Astrocyte (in vitro differentiated cells and primary cell): ENCODE data around the gene ATXN1. TPM values are rescaled to one million over a fixed set of nuclear protein-coding genes. Genes with fewer than 3 reads are reported as not detected.

ENCODE experiments used
- DNase-seq: peaks from one replicate; pipeline ENCODE4 v3.0.0-alpha.2; 2010; ENCODE audit warnings: low read depth
- FAIRE-seq: peaks from 2 replicates; lab custom pipeline; 2011; peaks lifted over from hg19 to GRCh38; lab: Jason Lieb, UNC
- H2AFZ ChIP-seq: 2 replicates; pipeline ENCODE4 v1.6.0; 2012; ENCODE audit warnings: low read depth, low read length, inconsistent platforms
- H3K27ac ChIP-seq: 2 replicates; pipeline ENCODE4 v1.5.1; 2011; ENCODE audit warnings: low read depth, low read length, inconsistent platforms
- H3K27me3 ChIP-seq: 2 replicates; pipeline ENCODE4 v1.6.0; 2011; ENCODE audit warnings: low read length, inconsistent platforms; ENCODE audit not compliant: insufficient read depth
- H3K36me3 ChIP-seq: 2 replicates; pipeline ENCODE4 v1.5.1; 2011; ENCODE audit warnings: low read length, inconsistent platforms; ENCODE audit not compliant: insufficient read depth
- H3K4me1 ChIP-seq: 2 replicates; pipeline ENCODE4 v1.5.1; 2011; ENCODE audit warnings: low read length, inconsistent platforms; ENCODE audit not compliant: insufficient read depth
- H3K4me2 ChIP-seq: 2 replicates; pipeline ENCODE4 v1.6.0; 2012; ENCODE audit warnings: low read length, inconsistent platforms
- H3K4me3 ChIP-seq: 2 replicates; pipeline ENCODE4 v1.5.1; 2011; ENCODE audit warnings: low read depth, mild to moderate bottlenecking, low read length, inconsistent platforms; ENCODE audit not compliant: insufficient read depth
- H3K79me2 ChIP-seq: 2 replicates; pipeline ENCODE4 v1.6.0; 2012; ENCODE audit warnings: mild to moderate bottlenecking, low read length, inconsistent platforms; ENCODE audit not compliant: insufficient read depth
- H3K9ac ChIP-seq: 2 replicates; pipeline ENCODE4 v1.6.0; 2012; ENCODE audit warnings: mild to moderate bottlenecking, low read length, inconsistent platforms
- H3K9me3 ChIP-seq: 2 replicates; pipeline ENCODE4 v1.5.1; 2012; ENCODE audit warnings: low read depth, mild to moderate bottlenecking, low read length, inconsistent platforms; ENCODE audit not compliant: insufficient read depth
- H4K20me1 ChIP-seq: 2 replicates; pipeline ENCODE4 v1.6.0; 2012; ENCODE audit warnings: low read length, inconsistent platforms; ENCODE audit not compliant: insufficient read depth
- H3K27ac Mint-ChIP-seq: one replicate; pipeline ENCODE4 v1.8.0; 2021; ENCODE audit warnings: mild to moderate bottlenecking, mixed read lengths; ENCODE audit not compliant: unreplicated experiment
- H3K27me3 Mint-ChIP-seq: one replicate; pipeline ENCODE4 v1.8.0; 2021; ENCODE audit warnings: low read depth, mixed read lengths; ENCODE audit not compliant: unreplicated experiment
- H3K36me3 Mint-ChIP-seq: one replicate; pipeline ENCODE4 v1.8.0; 2021; ENCODE audit warnings: low read depth, mixed read lengths; ENCODE audit not compliant: unreplicated experiment
- H3K4me1 Mint-ChIP-seq: one replicate; pipeline ENCODE4 v1.8.0; 2021; ENCODE audit warnings: low read depth, mixed read lengths; ENCODE audit not compliant: unreplicated experiment
- H3K4me3 Mint-ChIP-seq: one replicate; pipeline ENCODE4 v1.8.0; 2021; ENCODE audit warnings: mild to moderate bottlenecking, moderate library complexity, mixed read lengths; ENCODE audit not compliant: unreplicated experiment
- H3K9me3 Mint-ChIP-seq: one replicate; pipeline ENCODE4 v1.8.0; 2021; ENCODE audit warnings: mild to moderate bottlenecking, mixed read lengths; ENCODE audit not compliant: unreplicated experiment
- EZH2 ChIP-seq: IDR thresholded peaks from 2 replicates; pipeline ENCODE4 v1.6.1; 2012; ENCODE audit warnings: mild to moderate bottlenecking, low read length, inconsistent platforms; ENCODE audit not compliant: insufficient read depth
- total RNA-seq: library from RNA; stranded (reverse); gene quantifications from 2 replicates; pipeline ENCODE4 v1.2.1, GENCODE V29; 2021
- TF ChIP-seq, protein P1 (sequence below): IDR thresholded peaks from 2 replicates; pipeline ENCODE4 v1.5.1; 2011; ENCODE audit warnings: low read depth, mild to moderate bottlenecking, inconsistent platforms, low read length, moderate library complexity; ENCODE audit not compliant: insufficient read depth

ATXN1 gene
- total RNA-seq, 1 donor from 2014 or later: 70.9 TPM

DNA sequence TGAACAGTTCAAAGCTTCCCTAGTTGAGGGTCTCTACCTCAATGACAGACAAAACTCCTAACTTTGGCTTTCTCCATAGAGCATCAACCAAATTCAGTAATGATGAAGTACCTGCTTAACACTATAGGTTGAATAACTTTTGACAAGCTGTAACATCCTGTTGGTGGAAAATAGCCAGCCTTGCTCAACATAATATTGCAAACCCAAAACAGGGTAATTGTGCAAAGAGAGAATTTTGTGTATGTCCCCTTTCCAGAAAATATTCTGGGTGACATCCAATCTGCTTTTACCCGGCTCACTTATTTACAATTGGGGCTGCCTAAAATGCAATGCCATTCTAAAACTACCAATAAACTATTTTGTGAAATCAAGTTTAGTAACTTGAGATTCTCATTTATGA is 72.8 kb downstream of the ATXN1 start:
- H3K27ac Mint-ChIP-seq: peak overlapping the region; percentile 66

DNA sequence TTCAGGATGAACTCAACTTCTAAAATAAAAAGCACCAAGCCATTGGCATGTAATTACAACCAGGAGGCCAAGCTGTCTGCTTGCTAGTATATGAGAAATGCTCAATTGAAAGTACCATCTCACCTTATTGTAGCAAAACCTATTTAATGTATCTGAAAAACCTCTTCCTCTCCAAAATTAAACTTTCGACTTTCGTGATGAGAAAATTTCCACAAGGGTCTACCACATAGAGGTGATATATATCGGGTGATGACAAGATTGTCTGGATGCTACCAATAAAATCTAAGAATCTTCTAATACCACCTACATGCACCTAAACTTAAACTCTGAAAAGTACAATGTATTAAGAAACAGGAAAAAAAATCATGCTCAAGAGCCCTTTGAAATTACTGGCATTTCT is 74.2 kb downstream of the ATXN1 start:
- Histone ChIP-seq H2AFZ (no peak overlapping the region), H3K9ac (peak overlapping the region; percentile 6), H3K27me3 (no peaks in the 10 kb centered on the region), H3K4me1 (peaks cover 35% of the 10 kb centered on the region), H3K4me3 (no peak overlapping the region), H3K79me2 (peaks cover 76% of the 10 kb centered on the region), H3K4me2 (no peak overlapping the region), H3K27ac (peak overlapping the region; percentile 5), H3K36me3 (no peaks in the 10 kb centered on the region), H3K9me3 (no peaks in the 10 kb centered on the region), H4K20me1 (no peaks in the 10 kb centered on the region)
- Mint-ChIP-seq H3K27me3 (no peaks in the 10 kb centered on the region), H3K36me3 (peaks cover 9% of the 10 kb centered on the region), H3K27ac (peak overlapping the region; percentile 86), H3K9me3 (no peaks in the 10 kb centered on the region), H3K4me3 (no peak overlapping the region), H3K4me1 (peaks cover 68% of the 10 kb centered on the region)
- FAIRE-seq (no peak), DNase-seq (no peak)
- TF ChIP-seq, protein P1, sequence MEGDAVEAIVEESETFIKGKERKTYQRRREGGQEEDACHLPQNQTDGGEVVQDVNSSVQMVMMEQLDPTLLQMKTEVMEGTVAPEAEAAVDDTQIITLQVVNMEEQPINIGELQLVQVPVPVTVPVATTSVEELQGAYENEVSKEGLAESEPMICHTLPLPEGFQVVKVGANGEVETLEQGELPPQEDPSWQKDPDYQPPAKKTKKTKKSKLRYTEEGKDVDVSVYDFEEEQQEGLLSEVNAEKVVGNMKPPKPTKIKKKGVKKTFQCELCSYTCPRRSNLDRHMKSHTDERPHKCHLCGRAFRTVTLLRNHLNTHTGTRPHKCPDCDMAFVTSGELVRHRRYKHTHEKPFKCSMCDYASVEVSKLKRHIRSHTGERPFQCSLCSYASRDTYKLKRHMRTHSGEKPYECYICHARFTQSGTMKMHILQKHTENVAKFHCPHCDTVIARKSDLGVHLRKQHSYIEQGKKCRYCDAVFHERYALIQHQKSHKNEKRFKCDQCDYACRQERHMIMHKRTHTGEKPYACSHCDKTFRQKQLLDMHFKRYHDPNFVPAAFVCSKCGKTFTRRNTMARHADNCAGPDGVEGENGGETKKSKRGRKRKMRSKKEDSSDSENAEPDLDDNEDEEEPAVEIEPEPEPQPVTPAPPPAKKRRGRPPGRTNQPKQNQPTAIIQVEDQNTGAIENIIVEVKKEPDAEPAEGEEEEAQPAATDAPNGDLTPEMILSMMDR: no peak
- TF ChIP-seq EZH2: no peak

More for the DNA sequence above, 72.8 kb downstream of the ATXN1 start:
- Mint-ChIP-seq H3K4me3 (no peak overlapping the region), H3K9me3 (no peaks in the 10 kb centered on the region), H3K27me3 (no peaks in the 10 kb centered on the region), H3K4me1 (peaks cover 63% of the 10 kb centered on the region), H3K36me3 (peaks cover 7% of the 10 kb centered on the region)
- Histone ChIP-seq H2AFZ (no peak overlapping the region), H3K79me2 (peaks cover 78% of the 10 kb centered on the region), H3K4me3 (no peak overlapping the region), H3K36me3 (no peaks in the 10 kb centered on the region), H3K27me3 (no peaks in the 10 kb centered on the region), H3K4me2 (peak overlapping the region; percentile 49), H3K9me3 (no peaks in the 10 kb centered on the region), H3K4me1 (peaks cover 33% of the 10 kb centered on the region), H3K9ac (peak overlapping the region; percentile 30), H3K27ac (peak overlapping the region; percentile 85), H4K20me1 (no peaks in the 10 kb centered on the region)
- DNase-seq (no peak), FAIRE-seq (no peak)
- no peak for TF ChIP-seq EZH2
- TF ChIP-seq, protein P1: no peak

DNA sequence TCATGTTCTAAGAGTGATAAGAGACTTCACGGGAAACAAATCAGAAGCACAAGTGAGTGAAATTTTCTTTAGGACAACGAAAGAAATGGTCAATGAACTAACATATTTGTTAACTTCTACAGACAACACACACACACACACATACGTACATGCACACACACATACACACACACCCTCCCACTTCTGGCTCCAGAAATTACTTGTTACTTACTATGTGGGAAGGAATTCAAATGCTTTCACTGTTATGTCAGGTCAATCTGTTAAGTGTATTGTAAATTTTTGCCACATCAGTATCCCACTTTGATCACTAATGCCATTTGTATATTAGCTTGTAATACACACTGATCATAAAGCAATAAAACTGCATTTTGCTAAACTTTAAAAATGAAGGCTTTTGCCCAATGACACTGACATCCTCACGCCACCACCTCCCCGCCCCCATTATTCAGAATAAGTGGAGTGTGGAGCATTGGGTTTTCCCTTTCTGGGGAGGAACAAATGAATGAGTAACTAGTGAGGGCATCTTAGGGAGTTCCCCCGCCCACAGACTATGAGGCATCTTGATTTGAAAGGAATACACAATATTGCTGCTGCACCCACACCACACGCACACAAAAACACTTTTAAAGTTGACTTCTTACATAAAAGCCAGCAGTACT is 76.2 kb downstream of the ATXN1 start:
- H3K4me1 Mint-ChIP-seq: peaks cover 77% of the 10 kb centered on the region
- Histone ChIP-seq H3K36me3 (no peaks in the 10 kb centered on the region), H3K79me2 (peaks cover 69% of the 10 kb centered on the region), H3K4me3 (no peak overlapping the region), H3K4me1 (peaks cover 44% of the 10 kb centered on the region), H3K27ac (peak overlapping the region; percentile 83), H4K20me1 (no peaks in the 10 kb centered on the region), H3K4me2 (peak overlapping the region; percentile 66), H3K27me3 (no peaks in the 10 kb centered on the region), H2AFZ (no peak overlapping the region), H3K9ac (peak overlapping the region; percentile 64), H3K9me3 (no peaks in the 10 kb centered on the region)
- no peak overlapping the region for H3K4me3 Mint-ChIP-seq
- no peaks in the 10 kb centered on the region for H3K9me3 Mint-ChIP-seq
- no peaks in the 10 kb centered on the region for H3K27me3 Mint-ChIP-seq
- H3K36me3 Mint-ChIP-seq: peaks cover 13% of the 10 kb centered on the region
- DNase-seq (peak; percentile 89), FAIRE-seq (peak; percentile 71)
- TF ChIP-seq EZH2: no peak
- TF ChIP-seq, protein P1: no peak
- H3K27ac Mint-ChIP-seq: peak overlapping the region; percentile 83
